PC-9 (cell line): Measurements from ENCODE around the gene TEX44. TPM values are rescaled to one million over a fixed set of nuclear protein-coding genes. Genes with fewer than 3 reads are reported as not detected.

Experiments
- BruUV-seq: library from RNA; stranded (reverse); fragments of 400-500 nt; replicated peaks from 2 replicates; lab custom pipeline; 2021; lab: Mats Ljungman, UMichigan
- CTCF ChIA-PET: fragments of 300-600 bp; sonication (Branson Sonifier 250); formaldehyde crosslinking; loops from one replicate; lab custom pipeline; 2022; ENCODE audit warnings: antibody characterized with exemption; lab: Charles Lee
- POLR2A ChIA-PET: fragments of 300-600 bp; sonication (Branson Sonifier 250); formaldehyde crosslinking; loops from one replicate; lab custom pipeline; 2022; ENCODE audit warnings: antibody characterized with exemption; ENCODE audit not compliant: unreplicated experiment; lab: Charles Lee
- DNase-seq, 2 experiments: peaks; one replicate each; pipeline versions ENCODE4 v3.0.0 to v3.0.0-alpha.2; 2015 to 2022; ENCODE audit warnings: mixed read lengths in 1 of 2
- H2AFZ ChIP-seq: fragments of 200-600 bp; sonication (generic); 2 replicates; pipeline ENCODE4 v1.8.1; 2017; ENCODE audit warnings: antibody characterized with exemption
- H3F3A ChIP-seq: fragments of 200-600 bp; sonication (generic); 2 replicates; pipeline ENCODE4 v1.8.1; 2017; ENCODE audit warnings: antibody characterized with exemption, mild to moderate bottlenecking, low read depth; ENCODE audit not compliant: insufficient read depth
- H3K27ac ChIP-seq: fragments of 200-600 bp; sonication (generic); 2 replicates; pipeline ENCODE4 v1.6.1; 2016; ENCODE audit warnings: mixed run types
- H3K27me3 ChIP-seq: fragments of 200-600 bp; sonication (generic); 2 replicates; pipeline ENCODE4 v1.6.1; 2016; ENCODE audit warnings: low read depth, mixed run types; ENCODE audit not compliant: insufficient read depth
- H3K36me3 ChIP-seq: fragments of 200-600 bp; sonication (generic); 2 replicates; pipeline ENCODE4 v1.6.1; 2016; ENCODE audit warnings: low read depth, mixed run types
- H3K4me1 ChIP-seq: fragments of 200-600 bp; sonication (generic); replicated peaks from 2 replicates; pipeline ENCODE4 v1.6.1; 2016; ENCODE audit warnings: mixed run types; ENCODE audit not compliant: insufficient read depth
- H3K4me2 ChIP-seq: fragments of 200-600 bp; sonication (generic); 2 replicates; pipeline ENCODE4 v1.6.1; 2017; ENCODE audit warnings: mixed run types
- H3K4me3 ChIP-seq: fragments of 200-600 bp; sonication (generic); 2 replicates; pipeline ENCODE4 v1.6.1; 2016; ENCODE audit warnings: mixed run types
- H3K79me2 ChIP-seq: fragments of 200-600 bp; sonication (generic); 2 replicates; pipeline ENCODE4 v1.6.1; 2017; ENCODE audit warnings: low read depth, mixed run types
- H3K9me2 ChIP-seq: fragments of 200-600 bp; sonication (generic); 2 replicates; pipeline ENCODE4 v1.8.1; 2017; ENCODE audit warnings: mild to moderate bottlenecking; ENCODE audit not compliant: insufficient read depth
- H3K9me3 ChIP-seq: fragments of 200-600 bp; sonication (generic); 2 replicates; pipeline ENCODE4 v1.8.1; 2016; ENCODE audit warnings: low read depth; ENCODE audit not compliant: insufficient read depth
- H4K20me1 ChIP-seq: fragments of 200-600 bp; sonication (generic); 2 replicates; pipeline ENCODE4 v1.8.1; 2017; ENCODE audit not compliant: insufficient read depth
- EZH2 ChIP-seq: fragments of 200-600 bp; sonication (generic); IDR thresholded peaks from 2 replicates; pipeline ENCODE4 v1.8.0; 2017; ENCODE audit warnings: antibody characterized with exemption, low read depth
- intact Hi-C: fragments of 100-400 bp; cut with micrococcal nuclease; formaldehyde crosslinking; loops from one replicate; pipeline ENCODE4 v1.10.0; 2022; ENCODE audit not compliant: unreplicated experiment
- total RNA-seq: library from RNA; stranded (reverse); gene quantifications from 2 replicates; pipeline ENCODE4 v1.2.3, GENCODE V29; 2021
- TF ChIP-seq, protein P1 (sequence below): fragments of 200-600 bp; sonication (generic); conservative IDR thresholded peaks from 2 replicates; pipeline ENCODE4 v1.6.1; 2017; ENCODE audit warnings: mixed run types, antibody characterized with exemption, mild to moderate bottlenecking, moderate library complexity

TEX44 gene
- total RNA-seq, 1 experiment from 2014 or later, result not detected

- no peak for DNase-seq
- POLR2A ChIA-PET, result no interaction called here
- intact Hi-C loops, result no loop called here
- no peaks in the 10 kb centered on the region for H3K9me3 ChIP-seq
- H3K27me3 ChIP-seq, result no peaks in the 10 kb centered on the region
- no peak for TF ChIP-seq EZH2
- TF ChIP-seq, protein P1, sequence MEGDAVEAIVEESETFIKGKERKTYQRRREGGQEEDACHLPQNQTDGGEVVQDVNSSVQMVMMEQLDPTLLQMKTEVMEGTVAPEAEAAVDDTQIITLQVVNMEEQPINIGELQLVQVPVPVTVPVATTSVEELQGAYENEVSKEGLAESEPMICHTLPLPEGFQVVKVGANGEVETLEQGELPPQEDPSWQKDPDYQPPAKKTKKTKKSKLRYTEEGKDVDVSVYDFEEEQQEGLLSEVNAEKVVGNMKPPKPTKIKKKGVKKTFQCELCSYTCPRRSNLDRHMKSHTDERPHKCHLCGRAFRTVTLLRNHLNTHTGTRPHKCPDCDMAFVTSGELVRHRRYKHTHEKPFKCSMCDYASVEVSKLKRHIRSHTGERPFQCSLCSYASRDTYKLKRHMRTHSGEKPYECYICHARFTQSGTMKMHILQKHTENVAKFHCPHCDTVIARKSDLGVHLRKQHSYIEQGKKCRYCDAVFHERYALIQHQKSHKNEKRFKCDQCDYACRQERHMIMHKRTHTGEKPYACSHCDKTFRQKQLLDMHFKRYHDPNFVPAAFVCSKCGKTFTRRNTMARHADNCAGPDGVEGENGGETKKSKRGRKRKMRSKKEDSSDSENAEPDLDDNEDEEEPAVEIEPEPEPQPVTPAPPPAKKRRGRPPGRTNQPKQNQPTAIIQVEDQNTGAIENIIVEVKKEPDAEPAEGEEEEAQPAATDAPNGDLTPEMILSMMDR, result no peak
- H3K4me2 ChIP-seq, result peak overlapping the region; percentile 78; the same call in 1 of the 2 replicates
- no peaks in the 10 kb centered on the region for H3K79me2 ChIP-seq
- no TSS peak for BruUV-seq
- no peaks in the 10 kb centered on the region for H4K20me1 ChIP-seq
- CTCF ChIA-PET, result no interaction called here
- H2AFZ ChIP-seq, result no peak overlapping the region
- peaks cover 12% of the 10 kb centered on the region for H3F3A ChIP-seq
- H3K4me1 ChIP-seq, result peaks cover 13% of the 10 kb centered on the region
- H3K36me3 ChIP-seq, result no peaks in the 10 kb centered on the region
- H3K9me2 ChIP-seq, result no peaks in the 10 kb centered on the region
- H3K4me3 ChIP-seq, result no peak overlapping the region
- H3K27ac ChIP-seq, result no peak overlapping the region
Observed at GRCh38 chr2:231605607-231606091, 13.0 kb downstream of the TEX44 start.

DNA sequence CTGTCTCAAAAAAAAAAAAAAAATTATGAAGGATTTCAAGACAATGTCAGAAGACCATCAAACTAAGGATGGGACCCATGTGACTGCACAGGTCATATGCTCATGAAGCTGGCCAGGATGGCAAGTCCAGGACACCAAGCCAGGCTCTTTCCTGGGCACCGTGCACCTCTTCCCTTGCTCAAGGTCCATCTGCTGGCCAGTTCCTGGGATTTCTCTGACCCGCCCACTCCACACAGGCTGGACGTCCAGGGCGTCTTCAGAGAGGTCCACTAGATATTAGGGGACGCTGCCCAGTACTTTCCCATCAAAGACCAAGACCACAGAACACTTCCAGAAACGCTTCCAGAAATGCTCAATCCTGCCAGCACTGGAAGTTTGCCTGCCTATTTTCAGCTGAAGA is 14.3 kb downstream of the TEX44 start:
- H3K27me3 ChIP-seq, result no peaks in the 10 kb centered on the region
- ChIA-PET POLR2A (interaction anchor here (0.7 kb wide), 1 partner anchor 443 kb away, joined by 7 read pairs; no protein-coding TSS in a partner anchor), CTCF (no interaction called here)
- H3K36me3 ChIP-seq, result no peaks in the 10 kb centered on the region
- H3K9me2 ChIP-seq, result no peaks in the 10 kb centered on the region
- no peaks in the 10 kb centered on the region for H3K79me2 ChIP-seq
- H3K27ac ChIP-seq, result no peak overlapping the region
- H3K4me3 ChIP-seq, result no peak overlapping the region
- peaks cover 23% of the 10 kb centered on the region for H3K4me1 ChIP-seq
- DNase-seq, result no peak
- no peak for TF ChIP-seq EZH2
- TF ChIP-seq, protein P1, result no peak
- no peaks in the 10 kb centered on the region for H4K20me1 ChIP-seq
- intact Hi-C loops, result no loop called here
- H3F3A ChIP-seq, result peaks cover 16% of the 10 kb centered on the region
- H2AFZ ChIP-seq, result no peak overlapping the region
- H3K9me3 ChIP-seq, result no peaks in the 10 kb centered on the region
- H3K4me2 ChIP-seq, result no peak overlapping the region
- no TSS peak for BruUV-seq

DNA sequence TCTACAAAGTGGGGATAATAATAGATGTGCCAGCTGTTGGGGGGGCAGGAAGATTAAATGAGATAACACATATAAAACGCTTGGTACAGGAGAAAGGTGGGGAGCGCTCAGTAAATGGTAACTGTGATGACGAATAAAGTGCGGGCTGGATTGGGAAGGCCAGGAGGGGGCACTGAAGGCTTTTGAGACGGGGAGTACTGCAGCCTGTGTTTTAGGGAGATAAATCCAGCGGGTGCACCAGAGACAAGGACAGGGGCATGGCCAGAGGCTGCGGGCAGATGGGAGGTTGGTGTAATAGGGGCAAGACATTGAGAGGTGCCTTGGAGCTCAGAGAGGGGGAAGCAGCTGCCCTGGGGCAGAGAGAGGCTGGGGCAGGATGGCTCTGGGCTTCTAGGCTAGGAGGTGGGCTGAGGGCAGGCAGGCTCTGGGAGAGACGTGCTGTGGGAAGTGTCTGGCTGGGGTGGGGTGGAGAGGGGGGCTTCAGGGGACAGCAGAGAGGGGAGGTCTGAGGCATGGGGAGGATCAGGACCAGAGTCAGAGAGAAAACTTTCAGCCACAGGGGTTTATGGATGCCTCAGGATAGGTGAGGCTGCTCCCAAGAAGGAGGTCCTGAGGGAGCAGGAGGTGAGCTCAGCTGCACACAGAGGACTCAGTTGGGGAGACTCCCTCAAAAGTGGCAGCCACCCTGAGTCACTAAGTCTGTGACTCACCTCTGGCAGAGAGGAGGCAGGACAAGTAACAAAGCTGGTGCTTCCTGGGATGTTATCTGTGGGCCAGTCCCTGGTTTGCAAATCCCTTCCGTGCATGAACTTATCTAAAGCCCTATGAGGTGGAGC is 18.8 kb downstream of the TEX44 start:
- Histone ChIP-seq H3K4me2 (peak overlapping the region; percentile 98), H3K4me1 (peaks cover 43% of the 10 kb centered on the region), H2AFZ (no peak overlapping the region), H4K20me1 (no peaks in the 10 kb centered on the region), H3F3A (peaks cover 39% of the 10 kb centered on the region), H3K9me3 (no peaks in the 10 kb centered on the region), H3K27ac (peak overlapping the region; percentile 98), H3K9me2 (no peaks in the 10 kb centered on the region), H3K36me3 (no peaks in the 10 kb centered on the region), H3K79me2 (peaks cover 5% of the 10 kb centered on the region; the same call in 1 of the 2 replicates), H3K27me3 (no peaks in the 10 kb centered on the region), H3K4me3 (peak overlapping the region; percentile 29; the same call in 1 of the 2 replicates)
- no TSS peak for BruUV-seq
- no peak for TF ChIP-seq EZH2
- POLR2A ChIA-PET, result interaction anchor here (0.6 to 1.4 kb wide), 4 partner anchors 36 to 175 kb away, joined by 3 to 12 read pairs (median 3); no protein-coding TSS in a partner anchor
- CTCF ChIA-PET, result interaction anchor here (0.6 to 2.2 kb wide), 5 partner anchors 35 to 102 kb away, joined by 3 to 18 read pairs (median 4); no protein-coding TSS in a partner anchor
- DNase-seq, result peak; percentile 78 to 89
- intact Hi-C loops, result loop anchor here (1.0 to 5.0 kb wide), 9 partner anchors 37 to 241 kb away; partner anchors contain the start of genes PDE6D and PTMA
